HG02610 (cell line): ENCODE data around the gene SEL1L3.
A peak's percentile ranks its signal among the peaks of the same experiment; 100 is the strongest.
"Not testable (repeated sequence)": the region's sequence is repeated elsewhere in the genome, so short reads cannot be mapped to it uniquely, and the experiment has no call there.

Experiments used
- ATAC-seq: cut with Tn5 transposase; IDR thresholded peaks from one replicate; pipeline ENCODE4 v1.9.1; 2021; ENCODE audit warnings: mild to moderate bottlenecking, moderate library complexity; ENCODE audit not compliant: unreplicated experiment

The SEL1L3 gene

GRCh38 chr4:25879991-25880651 lies 17.3 kb upstream of the SEL1L3 start:
- no peak for ATAC-seq

- ATAC-seq: no peak
Observed at GRCh38 chr4:25879587-25879986, 16.8 kb upstream of the SEL1L3 start.

- ATAC-seq: no peak
Observed at GRCh38 chr4:25879091-25879584, 16.4 kb upstream of the SEL1L3 start.

DNA sequence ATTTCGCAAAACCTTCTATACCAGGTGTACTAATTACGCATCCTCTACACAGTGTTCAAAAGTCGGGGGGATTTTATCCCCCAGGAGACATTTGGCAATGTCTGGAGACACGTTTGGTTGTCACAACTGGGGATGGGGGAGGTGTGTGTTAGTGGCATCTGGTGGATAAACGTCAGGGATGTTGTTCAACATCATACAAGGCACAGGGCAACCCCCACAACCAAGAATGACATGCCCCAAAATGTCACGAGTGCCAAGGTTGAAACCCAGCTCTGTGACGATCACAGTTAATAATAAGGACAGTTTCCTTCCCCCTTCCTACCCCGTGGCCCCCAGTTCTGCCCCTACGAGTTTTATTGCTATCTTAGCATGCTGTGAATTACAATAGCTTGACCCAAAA lies 15.9 kb upstream of the SEL1L3 start:
- ATAC-seq: no peak

GRCh38 chr4:25875281-25875745 lies 12.5 kb upstream of the SEL1L3 start:
- peak; percentile 67 for ATAC-seq

DNA sequence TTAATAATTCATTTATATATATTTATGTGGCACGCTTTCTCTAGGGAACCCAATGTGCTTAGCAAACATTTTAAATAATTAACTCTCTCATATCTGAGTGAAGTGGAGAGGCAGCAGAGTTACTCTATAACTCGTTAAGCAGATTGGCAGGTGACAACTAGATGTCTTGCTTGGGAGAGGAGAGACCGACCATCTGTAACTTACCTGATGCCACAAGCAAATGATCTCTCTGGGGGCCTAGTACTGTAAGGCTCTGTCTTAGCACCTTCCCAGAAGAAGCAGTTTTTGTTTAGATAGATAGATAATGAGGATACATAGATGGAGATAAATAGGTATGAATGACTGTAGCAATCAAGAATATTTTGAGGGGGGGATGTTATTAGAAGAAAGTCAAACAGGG lies 11.9 kb upstream of the SEL1L3 start:
- ATAC-seq: peak; percentile 57

DNA sequence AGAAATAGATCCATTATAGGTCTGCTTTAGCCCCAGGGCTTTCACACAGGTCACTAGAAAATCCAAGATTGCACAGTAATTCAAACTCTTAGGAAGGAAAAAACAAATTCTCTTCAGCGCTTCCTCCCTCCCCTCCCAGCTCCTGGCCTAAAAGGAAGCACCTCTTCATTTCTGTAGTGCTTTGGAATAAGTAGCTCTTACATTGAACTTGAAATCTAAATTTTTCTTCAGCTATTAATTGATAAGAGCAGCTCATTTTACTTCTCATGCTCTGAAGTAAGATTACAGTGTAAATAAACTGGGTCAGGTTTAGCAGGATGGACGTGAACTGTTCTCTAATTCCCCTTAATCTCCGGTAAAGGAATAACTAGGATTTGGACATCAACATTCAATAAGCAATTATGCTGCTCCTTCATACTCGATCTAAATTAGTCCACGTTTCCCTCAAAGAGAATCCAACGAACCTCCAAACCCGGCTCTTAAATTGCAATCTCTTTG lies 10.9 kb upstream of the SEL1L3 start:
- ATAC-seq: no peak

- no peak for ATAC-seq
Observed at GRCh38 chr4:25872851-25873631, 10.3 kb upstream of the SEL1L3 start.

DNA sequence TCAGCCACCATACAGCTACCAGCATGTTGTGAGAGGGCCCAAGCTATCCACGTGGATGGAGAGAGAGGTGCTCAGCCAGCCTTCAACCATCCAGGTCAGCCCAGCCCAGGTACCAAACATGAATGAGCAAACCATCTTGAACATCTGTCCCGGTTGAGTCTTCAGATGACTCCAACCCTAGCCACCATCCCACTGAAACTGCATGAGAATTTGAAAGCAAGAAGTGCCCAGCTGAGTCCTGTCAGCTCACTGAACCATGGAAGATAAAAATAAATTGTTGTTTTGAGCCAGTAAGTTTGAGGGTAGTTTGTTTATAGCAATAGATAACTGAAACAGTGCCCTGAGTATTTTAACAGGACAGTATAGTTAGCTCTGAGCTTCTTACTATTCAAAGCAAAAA lies 7.3 kb upstream of the SEL1L3 start:
- peak; percentile 60 for ATAC-seq

DNA sequence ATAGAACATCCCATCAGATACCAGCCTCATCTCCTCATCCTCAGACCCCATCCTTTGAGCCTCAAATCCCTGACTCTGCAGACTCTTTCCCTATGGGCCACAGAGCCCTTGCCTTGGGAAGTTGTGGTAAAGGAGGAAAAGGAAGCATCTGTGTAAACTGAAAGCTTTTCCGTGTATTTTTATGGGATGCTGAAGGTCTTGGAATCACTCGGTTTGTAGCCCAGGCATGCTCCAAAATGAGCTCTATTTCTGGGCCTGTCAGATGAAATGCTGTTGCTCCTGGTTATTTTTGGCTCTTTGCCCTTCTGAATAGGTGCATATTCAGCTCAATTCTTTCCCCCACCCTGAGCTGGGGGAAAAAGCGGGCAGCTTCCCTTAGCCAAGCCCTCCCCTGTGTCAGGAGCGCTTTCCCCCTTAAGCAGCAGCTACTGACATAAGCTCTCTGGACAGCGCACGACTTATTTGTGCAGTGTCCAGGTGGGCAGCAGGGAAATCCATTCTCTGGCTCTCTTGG lies 5.0 kb upstream of the SEL1L3 start:
- no peak for ATAC-seq

DNA sequence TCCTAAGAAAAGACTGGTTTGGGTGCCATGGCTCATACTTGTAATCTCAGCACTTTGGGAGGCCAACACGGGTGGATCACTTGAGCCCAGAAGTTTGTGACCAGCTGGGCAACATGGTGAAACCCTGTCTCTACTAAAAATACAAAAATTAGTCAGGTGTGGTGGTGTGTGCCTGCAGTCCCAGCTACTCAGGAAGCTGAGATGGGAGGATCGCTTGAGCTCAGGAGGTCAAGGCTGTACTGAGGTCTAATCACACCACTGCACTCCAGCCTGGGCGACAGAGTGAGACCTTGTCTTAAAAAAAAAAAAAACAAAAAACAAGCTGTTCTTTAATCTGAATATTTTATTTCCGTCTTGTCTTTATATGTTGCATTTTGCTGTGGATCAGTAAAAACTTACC lies 3.6 kb upstream of the SEL1L3 start:
- ATAC-seq: not testable (repeated sequence)

DNA sequence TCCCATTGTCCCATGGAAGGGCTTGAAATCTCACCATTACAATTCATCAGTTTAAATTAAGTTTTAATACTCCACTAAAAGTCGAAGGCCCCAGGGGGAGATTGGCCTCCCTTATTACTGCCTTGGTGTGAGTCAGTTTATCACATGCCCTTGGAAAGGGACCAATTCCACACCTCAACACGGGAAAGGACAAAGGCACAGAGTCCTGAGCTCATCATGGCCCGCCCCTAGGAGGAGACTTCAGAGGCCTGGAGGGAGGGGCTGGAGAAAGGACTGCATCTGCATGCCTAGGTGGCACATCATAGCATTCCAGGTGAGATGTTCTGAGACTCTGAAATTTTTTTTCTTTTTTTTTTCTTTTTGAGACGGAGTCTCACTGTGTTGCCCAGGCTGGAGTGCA lies 2.8 kb upstream of the SEL1L3 start:
- no peak for ATAC-seq

DNA sequence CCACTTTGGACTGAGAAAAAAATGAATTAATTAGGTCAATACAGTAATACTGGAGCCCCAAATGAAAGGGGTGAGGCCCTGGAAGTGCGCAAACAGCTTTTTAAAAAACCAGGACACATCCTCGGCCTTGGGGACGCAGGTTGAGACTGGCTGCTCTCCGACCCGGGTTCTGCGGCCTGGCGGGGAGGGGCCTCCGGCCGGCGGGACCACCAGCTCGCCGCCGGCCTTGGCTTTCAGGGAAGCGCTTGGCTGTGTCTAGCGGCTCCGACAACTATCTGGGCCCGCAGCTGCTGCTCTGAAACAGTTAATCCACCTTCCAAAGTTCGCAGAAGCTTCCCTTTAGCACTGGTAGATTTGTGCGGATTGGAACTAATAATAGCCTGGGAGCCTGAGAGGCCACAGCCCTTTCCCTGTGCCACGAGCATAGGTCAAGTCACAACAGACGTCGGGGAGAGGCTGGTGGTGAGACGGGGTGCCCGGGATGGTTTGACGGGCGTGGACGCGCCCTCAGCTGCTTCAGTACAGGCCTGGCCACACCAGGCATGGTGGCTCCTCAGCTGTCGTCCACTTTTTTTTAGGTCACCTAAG lies 1.1 kb upstream of the SEL1L3 start:
- no peak for ATAC-seq

GRCh38 chr4:25863347-25863784 lies 578 bp upstream of the SEL1L3 start:
- no peak for ATAC-seq

DNA sequence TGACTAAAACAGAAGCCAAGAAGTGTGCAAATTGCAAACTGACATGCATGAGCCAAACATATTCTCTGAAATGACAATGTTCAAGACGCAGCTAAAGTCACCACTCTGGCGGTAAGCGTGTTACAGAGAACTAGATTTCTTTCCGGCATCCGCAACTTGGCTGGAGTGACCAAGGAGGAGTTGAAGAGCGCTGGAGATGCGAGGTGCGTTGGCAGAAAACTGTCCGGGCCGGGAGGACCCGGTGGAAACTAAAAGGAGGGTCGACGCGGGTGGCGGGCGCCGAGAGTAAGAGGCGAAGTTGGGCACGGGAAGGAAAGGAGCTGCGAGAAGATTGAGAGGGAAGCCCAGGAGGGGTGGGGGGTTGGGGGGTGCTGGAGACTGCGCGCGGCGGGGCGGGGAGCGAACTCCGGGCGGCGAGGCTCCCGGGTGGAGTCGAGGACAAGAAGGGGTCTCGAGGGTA lies 807 bp downstream of the SEL1L3 start:
- ATAC-seq: peak; percentile 19

- ATAC-seq: no peak
Observed at GRCh38 chr4:25861280-25861950, 1.4 kb downstream of the SEL1L3 start.

GRCh38 chr4:25860586-25861279 lies 2.1 kb downstream of the SEL1L3 start:
- peak; percentile 32 for ATAC-seq

- peak; percentile 37 for ATAC-seq
Observed at GRCh38 chr4:25859429-25860148, 3.2 kb downstream of the SEL1L3 start.

GRCh38 chr4:25857851-25858400 lies 4.9 kb downstream of the SEL1L3 start:
- no peak for ATAC-seq
